ENCODE measurements around the gene NUMBL.
"Not testable (repeated sequence)": the region's sequence is repeated elsewhere in the genome, so short reads cannot be mapped to it uniquely, and the experiment has no call there.

NUMBL gene

DNA sequence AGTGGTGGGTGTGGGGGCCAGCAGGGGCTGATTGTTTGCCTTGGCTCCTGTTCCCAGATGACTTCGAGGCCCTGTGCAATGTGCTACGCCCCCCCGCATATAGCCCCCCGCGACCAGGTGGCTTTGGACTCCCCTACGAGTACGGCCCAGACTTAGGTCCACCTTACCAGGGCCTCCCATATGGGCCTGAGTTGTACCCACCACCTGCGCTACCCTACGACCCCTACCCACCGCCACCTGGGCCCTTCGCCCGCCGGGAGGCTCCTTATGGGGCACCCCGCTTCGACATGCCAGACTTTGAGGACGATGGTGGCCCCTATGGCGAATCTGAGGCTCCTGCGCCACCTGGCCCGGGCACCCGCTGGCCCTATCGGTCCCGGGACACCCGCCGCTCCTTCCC lies 63.5 kb downstream of the NUMBL start:
- DNase-seq, result no peak

DNA sequence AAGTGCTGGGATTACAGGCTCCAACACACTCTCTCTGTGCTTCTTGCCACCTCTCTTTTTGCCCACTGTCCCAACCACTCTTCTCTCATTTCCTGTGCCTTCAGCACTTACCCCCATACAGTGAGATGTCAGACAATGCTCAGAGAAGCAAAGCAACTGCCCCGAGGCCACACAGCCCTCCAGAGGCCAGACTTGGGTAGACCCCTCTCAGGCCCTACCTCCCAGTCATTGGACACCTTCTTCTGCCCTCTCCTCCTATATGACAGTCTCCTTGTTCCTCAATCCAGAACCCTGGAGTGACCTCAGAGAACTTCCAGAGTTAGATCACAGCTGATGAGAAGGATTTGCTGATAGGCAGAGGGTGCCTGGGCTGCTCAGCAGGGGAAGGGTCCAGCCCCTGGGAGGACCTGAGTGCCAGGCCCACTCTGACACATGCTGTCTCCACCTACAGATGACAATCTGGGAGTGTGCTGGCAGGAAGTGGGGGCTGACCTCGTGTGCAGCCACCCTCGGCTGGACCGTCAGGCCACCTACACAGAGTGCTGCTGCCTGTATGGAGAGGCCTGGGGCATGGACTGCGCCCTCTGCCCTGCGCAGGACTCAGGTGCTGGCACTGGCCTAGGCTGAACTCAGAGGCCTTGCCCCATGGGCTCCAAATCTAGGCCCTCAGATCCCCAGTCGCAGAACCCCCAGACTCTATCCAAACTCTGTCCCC lies 64.9 kb downstream of the NUMBL start:
- DNase-seq, result no peak

- not testable (repeated sequence) for DNase-seq
These were observed 65.9 kb downstream of the NUMBL start for GRCh38 chr19:40624369-40625153.

DNA sequence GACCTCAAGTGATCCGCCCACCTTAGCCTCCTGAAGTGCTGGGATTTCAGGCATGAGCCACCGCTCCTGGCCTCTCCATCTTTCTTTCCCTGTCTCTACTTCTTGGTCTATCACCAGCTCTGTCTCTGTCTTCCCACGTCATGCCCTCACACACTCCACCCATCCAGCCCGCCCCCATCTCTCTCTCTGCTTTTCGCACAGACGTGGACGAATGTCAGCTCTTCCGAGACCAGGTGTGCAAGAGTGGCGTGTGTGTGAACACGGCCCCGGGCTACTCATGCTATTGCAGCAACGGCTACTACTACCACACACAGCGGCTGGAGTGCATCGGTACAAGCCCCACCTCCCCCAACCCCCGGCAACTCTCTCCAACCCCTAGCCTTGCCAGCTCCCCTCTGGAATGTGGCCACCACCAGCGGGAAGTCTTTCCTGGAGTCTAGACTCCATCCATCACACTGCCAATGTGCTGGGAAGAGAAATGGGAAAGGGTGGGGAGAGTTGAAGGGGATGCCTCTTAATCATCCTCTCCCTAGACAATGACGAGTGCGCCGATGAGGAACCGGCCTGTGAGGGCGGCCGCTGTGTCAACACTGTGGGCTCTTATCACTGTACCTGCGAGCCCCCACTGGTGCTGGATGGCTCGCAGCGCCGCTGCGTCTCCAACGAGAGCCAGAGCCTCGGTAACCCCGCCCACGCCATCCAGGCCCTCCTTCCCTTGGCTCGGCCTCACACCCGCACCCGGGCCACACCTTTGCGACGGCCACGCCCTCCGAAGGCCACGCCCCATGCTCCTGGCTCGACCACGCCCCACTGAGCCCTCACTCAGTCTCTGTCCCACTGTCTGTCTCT lies 66.8 kb downstream of the NUMBL start:
- DNase-seq, result no peak

DNA sequence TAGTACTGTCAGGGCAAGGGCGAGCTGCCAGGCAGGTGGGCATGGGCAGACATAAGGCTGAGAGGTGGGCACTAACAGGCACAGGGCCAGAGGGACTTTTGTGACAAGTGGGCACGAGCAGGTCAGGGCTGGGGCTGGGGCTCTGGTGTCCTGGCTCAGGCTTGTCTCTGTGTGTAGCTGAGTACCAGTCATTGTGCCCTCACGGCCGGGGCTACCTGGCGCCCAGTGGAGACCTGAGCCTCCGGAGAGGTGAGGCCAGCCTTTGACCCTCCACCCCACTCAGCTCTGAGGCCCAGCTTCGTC lies 67.7 kb downstream of the NUMBL start:
- DNase-seq, result no peak

GRCh38 chr19:40621966-40622772 lies 68.3 kb downstream of the NUMBL start:
- DNase-seq, result no peak

GRCh38 chr19:40621283-40621682 lies 69.2 kb downstream of the NUMBL start:
- DNase-seq, result no peak

GRCh38 chr19:40620161-40620485 lies 70.3 kb downstream of the NUMBL start:
- DNase-seq, result no peak

GRCh38 chr19:40619333-40620160 lies 70.9 kb downstream of the NUMBL start:
- no peak for DNase-seq

GRCh38 chr19:40617961-40618360 lies 72.5 kb downstream of the NUMBL start:
- DNase-seq, result no peak

GRCh38 chr19:40616941-40617340 lies 73.5 kb downstream of the NUMBL start:
- DNase-seq, result no peak

GRCh38 chr19:40616178-40616577 lies 74.3 kb downstream of the NUMBL start:
- DNase-seq, result no peak
